Endothelial cell of umbilical vein (primary cell): ENCODE measurements around the gene TRNAU1AP. TPM values are rescaled to one million over a fixed set of nuclear protein-coding genes. Genes with fewer than 3 reads are reported as not detected.

Source experiments
- BruUV-seq: library from RNA; stranded (reverse); fragments of 400-500 nt; replicated peaks from 2 replicates; lab custom pipeline; 2021; lab: Mats Ljungman, UMichigan
- CTCF ChIA-PET: fragments of 300-600, 350-600 bp; sonication (Branson Sonifier 250); formaldehyde crosslinking; loops from one replicate; lab custom pipeline; 2021; ENCODE audit warnings: antibody characterized with exemption, inconsistent platforms; lab: Charles Lee
- POLR2A ChIA-PET: fragments of 300-600, 350-600 bp; sonication (Branson Sonifier 250); formaldehyde crosslinking; loops from one replicate; lab custom pipeline; 2021; ENCODE audit warnings: antibody characterized with exemption, inconsistent platforms; lab: Charles Lee
- DNase-seq: peaks from one replicate; pipeline ENCODE4 v3.0.0-alpha.2; 2011; ENCODE audit warnings: low read depth, low spot score
- FAIRE-seq: peaks from 2 replicates; lab custom pipeline; 2011; peaks lifted over from hg19 to GRCh38; lab: Jason Lieb, UNC
- H2AFZ ChIP-seq: 2 replicates; pipeline ENCODE4 v1.6.0; 2012; ENCODE audit warnings: low read depth, low read length, control low read depth, inconsistent platforms
- H3K27ac ChIP-seq: 2 replicates; pipeline ENCODE4 v1.5.1; 2011; ENCODE audit warnings: low read depth, mild to moderate bottlenecking, control low read depth, low read length, moderate library complexity; ENCODE audit not compliant: insufficient read depth
- H3K27me3 ChIP-seq, 2 experiments: 2 replicates each; pipeline versions ENCODE4 v1.6.0 to v1.6.1; 2011; ENCODE audit warnings: low read length in 2 of 2, mixed read lengths in 1 of 2; ENCODE audit not compliant: control insufficient read depth in 2 of 2, insufficient read depth in 2 of 2
- H3K36me3 ChIP-seq, 2 experiments: 2 replicates in 1 of 2; 3 replicates in 1 of 2; pipeline ENCODE4 v1.5.1; 2011; ENCODE audit warnings: low read length in 2 of 2, mild to moderate bottlenecking in 1 of 2, moderate library complexity in 1 of 2; ENCODE audit not compliant: control insufficient read depth in 2 of 2, insufficient read depth in 2 of 2; ENCODE audit errors: extremely low read depth in 1 of 2
- H3K4me1 ChIP-seq: 3 replicates; pipeline ENCODE4 v1.5.1; 2011; ENCODE audit warnings: mild to moderate bottlenecking, low read length; ENCODE audit not compliant: control insufficient read depth, insufficient read depth; ENCODE audit errors: extremely low read depth
- H3K4me2 ChIP-seq: 2 replicates; pipeline ENCODE4 v1.6.1; 2011; ENCODE audit warnings: low read length, control low read depth, mixed read lengths; ENCODE audit not compliant: insufficient read depth
- H3K4me3 ChIP-seq, 3 experiments: fragments of 200-600 bp in 1 of 3; sonication (generic), shearing (Covaris generic) in 1 of 3; replicated peaks in 1 of 3; 2 replicates each; pipeline ENCODE4 v1.5.1; 2011 to 2016; ENCODE audit warnings: control low read depth in 3 of 3, low read length in 3 of 3, mild to moderate bottlenecking in 2 of 3, inconsistent platforms in 1 of 3, low read depth in 1 of 3, moderate library complexity in 1 of 3; ENCODE audit not compliant: insufficient read depth in 1 of 3
- H3K79me2 ChIP-seq: 2 replicates; pipeline ENCODE4 v1.6.0; 2012; ENCODE audit warnings: low read length, inconsistent platforms; ENCODE audit not compliant: control insufficient read depth, insufficient read depth
- H3K9ac ChIP-seq: replicated peaks from 2 replicates; pipeline ENCODE3; 2011; ENCODE audit warnings: low read length, control low read depth; ENCODE audit not compliant: insufficient read depth; ENCODE audit errors: extremely low read depth
- H3K9me1 ChIP-seq: replicated peaks from 3 replicates; pipeline ENCODE4 v1.6.0; 2011; ENCODE audit warnings: mild to moderate bottlenecking, low read length; ENCODE audit not compliant: control insufficient read depth, insufficient read depth; ENCODE audit errors: extremely low read depth
- H3K9me3 ChIP-seq: replicated peaks from 2 replicates; pipeline ENCODE4 v1.5.1; 2012; ENCODE audit warnings: low read length, inconsistent platforms; ENCODE audit not compliant: control insufficient read depth, insufficient read depth
- H4K20me1 ChIP-seq: replicated peaks from 2 replicates; pipeline ENCODE3; 2011; ENCODE audit warnings: mild to moderate bottlenecking, low read length; ENCODE audit not compliant: control insufficient read depth, insufficient read depth; ENCODE audit errors: extremely low read depth
- CTCF ChIP-seq, 2 donors: IDR thresholded peaks; 1 replicate in 1 of 2; 2 replicates in 1 of 2; pipeline ENCODE4 v1.5.1; 2011; ENCODE audit warnings: low read length in 2 of 2, mild to moderate bottlenecking in 2 of 2, moderate library complexity in 2 of 2, control low read depth in 1 of 2, inconsistent platforms in 1 of 2, low read depth in 1 of 2; ENCODE audit not compliant: insufficient read depth in 1 of 2; ENCODE audit errors: extremely low read depth in 1 of 2
- GATA2 ChIP-seq: IDR thresholded peaks from 2 replicates; pipeline ENCODE4 v1.7.0; 2011; ENCODE audit warnings: low read depth, mild to moderate bottlenecking, moderate library complexity, mixed read lengths, low read length; ENCODE audit not compliant: insufficient read length, insufficient read depth
- MAX ChIP-seq: IDR thresholded peaks from 2 replicates; pipeline ENCODE4 v1.6.1; 2011; ENCODE audit not compliant: insufficient read depth, insufficient read length
- POLR2A ChIP-seq: IDR thresholded peaks from 2 replicates; pipeline ENCODE4 v1.6.1; 2012; ENCODE audit warnings: low read depth, mild to moderate bottlenecking, control low read depth, low read length
- POLR2AphosphoS5 ChIP-seq: IDR thresholded peaks from 2 replicates; pipeline ENCODE4 v1.6.1; 2012; ENCODE audit warnings: low read depth, mild to moderate bottlenecking, control low read depth, low read length, moderate library complexity; ENCODE audit not compliant: insufficient read depth
- dilution Hi-C: fragments of 300-500 bp; cut with MboI; formaldehyde crosslinking; loops from one replicate; pipeline ENCODE4 v1.15.0; 2019; ENCODE audit warnings: low sequenced_read_pairs; ENCODE audit not compliant: extremely low pct_ligation_motif_present
- intact Hi-C: fragments of 100-400 bp; cut with micrococcal nuclease; formaldehyde crosslinking; loops from one replicate; pipeline ENCODE4 v1.10.0; 2022
- polyA plus RNA-seq, 4 experiments: library from polyadenylated mRNA; depleted of rRNA in 3 of 4; stranded (reverse) in 3 of 4; unstranded in 1 of 4; fragments of >200 nt; gene quantifications; 2 replicates each; pipeline versions ENCODE4 v1.2.1 to v1.2.3, GENCODE V29; 2011 to 2012; ENCODE audit warnings: missing spikeins in 1 of 4
- total RNA-seq: library from RNA; stranded (reverse); gene quantifications from 2 replicates; pipeline ENCODE4 v1.2.3, GENCODE V29; 2021

The TRNAU1AP gene
- total and polyA plus RNA-seq, 2 donors (not counting 3 experiments of a cell fraction or from before 2014, with no cell fraction given) = 32.7 to 46.2 TPM

GRCh38 chr1:28518000-28518744 is 34.7 kb upstream of the TRNAU1AP start:
- Histone ChIP-seq H3K4me2 (peak overlapping the region; percentile 92), H3K27me3 (no peaks in the 10 kb centered on the region), H2AFZ (peak overlapping the region; percentile 73), H3K4me1 (peaks cover 14% of the 10 kb centered on the region), H3K4me3 (peak overlapping the region; percentile 52 to 73 (median 57)), H4K20me1 (no peaks in the 10 kb centered on the region), H3K36me3 (peaks cover 0 to 3% of the 10 kb centered on the region in 2 experiments), H3K9me3 (no peaks in the 10 kb centered on the region), H3K9ac (peak overlapping the region; percentile 75), H3K9me1 (no peaks in the 10 kb centered on the region), H3K79me2 (peaks cover 41% of the 10 kb centered on the region), H3K27ac (peak overlapping the region; percentile 46)
- DNase-seq = peak; percentile 91
- CTCF ChIA-PET = interaction anchor here (0.6 to 2.6 kb wide), 13 partner anchors 8 to 359 kb away, joined by 3 to 53 read pairs (median 4); partner anchors contain the start of genes RCC1 and TRNAU1AP
- dilution Hi-C loops = no loop called here
- peak; percentile 81 for TF ChIP-seq POLR2AphosphoS5
- TF ChIP-seq CTCF (IDR thresholded peaks at IDR 0.05; ENCODE audit: extremely low read depth in 1 of 2, insufficient read depth in 1 of 2, low read depth in 1 of 2, low read length in 2 of 2) = peak; percentile 94 to 98
- TF ChIP-seq POLR2A = peak; percentile 87
- TF ChIP-seq GATA2 = no peak
- TF ChIP-seq MAX = no peak
- peak; percentile 82 for FAIRE-seq
- no TSS peak for BruUV-seq
- POLR2A ChIA-PET = interaction anchor here (0.5 to 1.1 kb wide), 3 partner anchors 13 to 80 kb away, joined by 3 to 4 read pairs (median 3); partner anchors contain the start of gene RCC1
- intact Hi-C loops = loop anchor here (1.0 to 5.0 kb wide), 6 partner anchors 35 to 359 kb away; partner anchors contain the start of genes TAF12, TRNAU1AP and YTHDF2
